ENCODE data around the gene TEC. TPM values are rescaled to one million over a fixed set of nuclear protein-coding genes. Genes with fewer than 3 reads are reported as not detected.

The TEC gene
- total RNA-seq, 1 experiment from 2014 or later = 4.5 TPM

GRCh38 chr4:48129307-48130014, 140.2 kb downstream of the TEC start:
- H3K4me3 ChIP-seq (replicated peaks in 1 of 2; ENCODE audit: low read depth in 1 of 2, low read length in 2 of 2) = no peak overlapping the region

More at GRCh38 chr4:48129307-48130014, 140.2 kb downstream of the TEC start:
- Histone ChIP-seq H3K9me2 (ENCODE audit: insufficient read depth) (no peaks in the 10 kb centered on the region), H3K4me1 (ENCODE audit: control insufficient read depth in 1 of 2, insufficient read depth in 2 of 2, low read length in 2 of 2) (peaks cover 32 to 38% of the 10 kb centered on the region in 2 experiments), H3K9ac (ENCODE audit: low read length) (no peak overlapping the region), H3K79me2 (ENCODE audit: insufficient read depth, low read length) (no peaks in the 10 kb centered on the region), H2AFZ (ENCODE audit: low read depth, low read length, poor library complexity, severe bottlenecking) (no peak overlapping the region), H3K27me3 (ENCODE audit: insufficient read depth, low read length) (no peaks in the 10 kb centered on the region), H3K4me2 (ENCODE audit: low read length) (peak overlapping the region; percentile 29), H3K27ac (ENCODE audit: low read depth, low read length) (no peak overlapping the region), H4K20me1 (ENCODE audit: insufficient read depth) (no peaks in the 10 kb centered on the region), H3K9me3 (ENCODE audit: control insufficient read depth in 1 of 2, insufficient read depth in 1 of 2, low read depth in 1 of 2, low read length in 2 of 2) (no peaks in the 10 kb centered on the region), H3K36me3 (ENCODE audit: control insufficient read depth in 1 of 2, insufficient read depth in 2 of 2, low read length in 2 of 2) (no peaks in the 10 kb centered on the region)
- DNase-seq (ENCODE audit: low read depth, low spot score) (no peak), ATAC-seq (peak; percentile 31; the same call in 1 of the 2 replicates)
- TF ChIP-seq CEBPB (IDR thresholded peaks at IDR 0.05; ENCODE audit: low read depth) (no peak), ELF1 (IDR thresholded peaks at IDR 0.05; ENCODE audit: borderline replicate concordance, low read depth) (no peak), POLR2AphosphoS5 (IDR thresholded peaks at IDR 0.05; ENCODE audit: low read depth, low read length) (no peak), MAX (IDR thresholded peaks at IDR 0.05) (no peak), EGR1 (IDR thresholded peaks at IDR 0.05; ENCODE audit: low read depth) (no peak)
- TF ChIP-seq, protein P1, sequence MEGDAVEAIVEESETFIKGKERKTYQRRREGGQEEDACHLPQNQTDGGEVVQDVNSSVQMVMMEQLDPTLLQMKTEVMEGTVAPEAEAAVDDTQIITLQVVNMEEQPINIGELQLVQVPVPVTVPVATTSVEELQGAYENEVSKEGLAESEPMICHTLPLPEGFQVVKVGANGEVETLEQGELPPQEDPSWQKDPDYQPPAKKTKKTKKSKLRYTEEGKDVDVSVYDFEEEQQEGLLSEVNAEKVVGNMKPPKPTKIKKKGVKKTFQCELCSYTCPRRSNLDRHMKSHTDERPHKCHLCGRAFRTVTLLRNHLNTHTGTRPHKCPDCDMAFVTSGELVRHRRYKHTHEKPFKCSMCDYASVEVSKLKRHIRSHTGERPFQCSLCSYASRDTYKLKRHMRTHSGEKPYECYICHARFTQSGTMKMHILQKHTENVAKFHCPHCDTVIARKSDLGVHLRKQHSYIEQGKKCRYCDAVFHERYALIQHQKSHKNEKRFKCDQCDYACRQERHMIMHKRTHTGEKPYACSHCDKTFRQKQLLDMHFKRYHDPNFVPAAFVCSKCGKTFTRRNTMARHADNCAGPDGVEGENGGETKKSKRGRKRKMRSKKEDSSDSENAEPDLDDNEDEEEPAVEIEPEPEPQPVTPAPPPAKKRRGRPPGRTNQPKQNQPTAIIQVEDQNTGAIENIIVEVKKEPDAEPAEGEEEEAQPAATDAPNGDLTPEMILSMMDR (IDR thresholded peaks at IDR 0.05 in 2 of 3, conservative IDR thresholded peaks at IDR 0.05 in 1 of 3; ENCODE audit: borderline replicate concordance in 1 of 3, insufficient read depth in 1 of 3, low read depth in 2 of 3, low read length in 2 of 3) = peak in 2 of 3 experiments; percentile 26 to 44; a peak in 2 of 6 replicates
- TF ChIP-seq, protein P2, sequence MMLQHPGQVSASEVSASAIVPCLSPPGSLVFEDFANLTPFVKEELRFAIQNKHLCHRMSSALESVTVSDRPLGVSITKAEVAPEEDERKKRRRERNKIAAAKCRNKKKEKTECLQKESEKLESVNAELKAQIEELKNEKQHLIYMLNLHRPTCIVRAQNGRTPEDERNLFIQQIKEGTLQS (IDR thresholded peaks at IDR 0.05) = no peak
- BruUV-seq (replicated peaks) = no TSS peak
- ChIA-PET POLR2A (no interaction called here), CTCF (interaction anchor here (1.1 to 2.6 kb wide), 7 partner anchors 15 to 417 kb away, joined by 3 to 21 read pairs (median 6); no protein-coding TSS in a partner anchor), RAD21 (ENCODE audit: low non-redundant PET in 1 of 2, low total read pairs in 2 of 2, uncharacterized antibody in 2 of 2, unreplicated experiment in 2 of 2) (no interaction called here)
- intact Hi-C loops (cut with micrococcal nuclease) = loop anchor here (5.0 kb wide), 1 partner anchor 833 kb away; no protein-coding TSS in a partner anchor
